Skeletal muscle tissue (tissue), 4 donors: ENCODE measurements around the gene EPHB1. TPM values are rescaled to one million over a fixed set of nuclear protein-coding genes. Genes with fewer than 3 reads are reported as not detected.

Experiments
- H3K27ac ChIP-seq: one replicate; pipeline ENCODE4 v1.7.0; 2013; ENCODE audit warnings: mild to moderate bottlenecking, low read depth, low read length, inconsistent platforms
- H3K27me3 ChIP-seq, 3 donors: one replicate each; pipeline ENCODE4 v1.7.0; 2013; ENCODE audit warnings: low read length in 3 of 3; ENCODE audit not compliant: control insufficient read depth in 3 of 3, insufficient read depth in 3 of 3
- H3K36me3 ChIP-seq, 3 donors: one replicate each; pipeline ENCODE4 v1.7.0; 2013; ENCODE audit warnings: low read length in 3 of 3; ENCODE audit not compliant: control insufficient read depth in 3 of 3, insufficient read depth in 3 of 3
- H3K4me1 ChIP-seq, 3 donors: one replicate each; pipeline ENCODE4 v1.7.0; 2013; ENCODE audit warnings: low read length in 3 of 3, mild to moderate bottlenecking in 3 of 3; ENCODE audit not compliant: control insufficient read depth in 3 of 3, insufficient read depth in 3 of 3
- H3K4me3 ChIP-seq, 3 donors: one replicate each; pipeline ENCODE4 v1.7.0; 2013; ENCODE audit warnings: low read length in 3 of 3
- H3K9ac ChIP-seq, 3 donors: one replicate each; pipeline ENCODE4 v1.7.0; 2013; ENCODE audit warnings: low read length in 3 of 3, mild to moderate bottlenecking in 3 of 3, moderate library complexity in 2 of 3, low read depth in 1 of 3
- H3K9me3 ChIP-seq, 3 donors: one replicate each; pipeline ENCODE4 v1.7.0; 2013; ENCODE audit warnings: low read length in 3 of 3; ENCODE audit not compliant: control insufficient read depth in 3 of 3
- total RNA-seq: library from RNA; depleted of rRNA; stranded (reverse); fragments of >200 nt; gene quantifications from one replicate; pipeline ENCODE4 v1.2.3, GENCODE V29; 2014
- donor health status: Osteomylitis.

Gene EPHB1
- total RNA-seq, 1 donor from 2014 or later, result 5.7 TPM

- peak overlapping the region; percentile 44 for H3K27ac ChIP-seq
- no peaks in the 10 kb centered on the region for H3K9me3 ChIP-seq
- peak overlapping the region; percentile 78 to 89 (median 86) for H3K4me3 ChIP-seq
- H3K4me1 ChIP-seq, result peaks cover 35 to 63% (median 39%) of the 10 kb centered on the region in 3 donors
- H3K27me3 ChIP-seq, result peaks cover 0 to 12% (median 7%) of the 10 kb centered on the region in 3 donors
- H3K9ac ChIP-seq, result peak overlapping the region; percentile 77 to 86 (median 81)
- H3K36me3 ChIP-seq, result no peaks in the 10 kb centered on the region
Measured at GRCh38 chr3:134795746-134796280, 753 bp downstream of the EPHB1 start.

- peak overlapping the region; percentile 77 to 86 (median 81) for H3K9ac ChIP-seq
- no peak overlapping the region for H3K27ac ChIP-seq
- H3K27me3 ChIP-seq, result peaks cover 0 to 12% (median 7%) of the 10 kb centered on the region in 3 donors
Measured at GRCh38 chr3:134796281-134797056, 1.4 kb downstream of the EPHB1 start.

GRCh38 chr3:134797057-134797740 lies 2.1 kb downstream of the EPHB1 start:
- Histone ChIP-seq H3K36me3 (no peaks in the 10 kb centered on the region), H3K4me3 (peak overlapping the region; percentile 78 to 89 (median 86)), H3K9me3 (no peaks in the 10 kb centered on the region), H3K27ac (no peak overlapping the region), H3K9ac (peak overlapping the region; percentile 43 to 86 (median 81)), H3K27me3 (peaks cover 0 to 12% (median 7%) of the 10 kb centered on the region in 3 donors), H3K4me1 (peaks cover 35 to 68% (median 39%) of the 10 kb centered on the region in 3 donors)

More at GRCh38 chr3:134796281-134797056, 1.4 kb downstream of the EPHB1 start:
- Histone ChIP-seq H3K4me3 (peak overlapping the region; percentile 78 to 89 (median 86)), H3K4me1 (peaks cover 35 to 68% (median 39%) of the 10 kb centered on the region in 3 donors), H3K9me3 (no peaks in the 10 kb centered on the region), H3K36me3 (no peaks in the 10 kb centered on the region)

GRCh38 chr3:134797741-134798451 lies 2.8 kb downstream of the EPHB1 start:
- peak overlapping the region in 1 of 3 donors; percentile 25 for H3K9ac ChIP-seq
- no peak overlapping the region for H3K27ac ChIP-seq
- no peaks in the 10 kb centered on the region for H3K36me3 ChIP-seq
- H3K4me1 ChIP-seq, result peaks cover 35 to 69% (median 39%) of the 10 kb centered on the region in 3 donors
- peak overlapping the region in 1 of 3 donors; percentile 89 for H3K4me3 ChIP-seq
- H3K27me3 ChIP-seq, result peaks cover 0 to 12% (median 7%) of the 10 kb centered on the region in 3 donors
- no peaks in the 10 kb centered on the region for H3K9me3 ChIP-seq

GRCh38 chr3:134798681-134799311 lies 3.7 kb downstream of the EPHB1 start:
- Histone ChIP-seq H3K27ac (no peak overlapping the region), H3K9ac (peak overlapping the region in 1 of 3 donors; percentile 19), H3K4me3 (peak overlapping the region in 2 of 3 donors; percentile 13 to 15), H3K36me3 (no peaks in the 10 kb centered on the region), H3K27me3 (peaks cover 0 to 12% (median 7%) of the 10 kb centered on the region in 3 donors), H3K9me3 (no peaks in the 10 kb centered on the region), H3K4me1 (peaks cover 35 to 72% (median 41%) of the 10 kb centered on the region in 3 donors)

GRCh38 chr3:134799393-134799792 lies 4.3 kb downstream of the EPHB1 start:
- Histone ChIP-seq H3K9ac (peak overlapping the region in 1 of 3 donors; percentile 28), H3K9me3 (no peaks in the 10 kb centered on the region), H3K27me3 (peaks cover 0 to 12% (median 7%) of the 10 kb centered on the region in 3 donors), H3K36me3 (no peaks in the 10 kb centered on the region), H3K27ac (no peak overlapping the region), H3K4me1 (peaks cover 38 to 78% (median 44%) of the 10 kb centered on the region in 3 donors), H3K4me3 (peak overlapping the region in 1 of 3 donors; percentile 12)

- no peak overlapping the region for H3K27ac ChIP-seq
- H3K9me3 ChIP-seq, result no peaks in the 10 kb centered on the region
- H3K27me3 ChIP-seq, result peaks cover 0 to 12% (median 7%) of the 10 kb centered on the region in 3 donors
- H3K36me3 ChIP-seq, result no peaks in the 10 kb centered on the region
- H3K9ac ChIP-seq, result no peak overlapping the region
- H3K4me3 ChIP-seq, result no peak overlapping the region
- H3K4me1 ChIP-seq, result peaks cover 31 to 80% (median 38%) of the 10 kb centered on the region in 3 donors
Measured at GRCh38 chr3:134801204-134801958, 6.3 kb downstream of the EPHB1 start.

- H3K9ac ChIP-seq, result no peak overlapping the region
- H3K36me3 ChIP-seq, result no peaks in the 10 kb centered on the region
- no peak overlapping the region for H3K4me3 ChIP-seq
- no peaks in the 10 kb centered on the region for H3K9me3 ChIP-seq
- peaks cover 0 to 3% (median 0%) of the 10 kb centered on the region in 3 donors for H3K27me3 ChIP-seq
- peaks cover 22 to 74% (median 28%) of the 10 kb centered on the region in 3 donors for H3K4me1 ChIP-seq
- no peak overlapping the region for H3K27ac ChIP-seq
Measured at GRCh38 chr3:134802428-134803050, 7.5 kb downstream of the EPHB1 start.
